ENCODE data around the gene UQCRQ. TPM values are rescaled to one million over a fixed set of nuclear protein-coding genes. Genes with fewer than 3 reads are reported as not detected.

UQCRQ gene
- total and polyA plus RNA-seq, 9 of the 15 experiments (the other 6 are each of a cell fraction or from before 2014, with no cell fraction given) = 235 to 2,421 (median 883) TPM

DNA sequence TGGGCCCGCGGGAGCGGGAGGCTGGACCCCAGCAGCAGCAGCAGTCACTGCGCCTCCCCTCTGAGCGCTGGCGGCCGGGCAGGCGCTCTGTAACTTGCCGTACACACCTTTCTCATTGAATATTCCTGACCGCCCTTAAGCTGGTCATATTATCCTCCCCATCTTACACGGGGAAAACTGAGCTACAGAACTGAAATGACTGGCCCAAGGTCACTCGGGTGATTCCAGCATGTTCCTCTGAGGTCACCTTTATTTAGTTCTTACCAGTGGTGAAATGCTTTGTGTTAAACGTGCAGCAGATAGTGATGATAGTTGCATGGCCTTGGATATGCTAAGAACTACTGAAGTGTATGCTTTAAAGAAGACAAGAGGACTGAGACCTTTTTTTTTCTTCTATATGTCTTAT is 607 bp downstream of the UQCRQ start (continued):
- TF ChIP-seq ZNF512 (tag; IDR thresholded peaks at IDR 0.05) (no peak), SP1 (CRISPR knock-in tag; IDR thresholded peaks at IDR 0.05) (no peak), POLR2G (IDR thresholded peaks at IDR 0.05; ENCODE audit: low read depth, low read length) (no peak), ESRRA (IDR thresholded peaks at IDR 0.05; ENCODE audit: borderline replicate concordance, low read depth) (peak; percentile 9; the same call in 1 of the 2 replicates), FOXK1 (CRISPR knock-in tag; IDR thresholded peaks at IDR 0.05; ENCODE audit: borderline replicate concordance) (0 out of 2 replicates have a peak, but pooled peaks have one; percentile 0), ZNF143 (CRISPR knock-in tag; IDR thresholded peaks at IDR 0.05) (peak; percentile 10; the same call in 1 of the 2 replicates)

GRCh38 chr5:132868754-132869153 is 2.3 kb downstream of the UQCRQ start:
- no peak for DNase-seq (ENCODE audit: extremely low read depth in 1 of 4, low spot score in 3 of 4)
- Histone ChIP-seq H3K4me1 (replicated peaks in 1 of 2; ENCODE audit: control insufficient read depth in 2 of 2, insufficient read depth in 2 of 2, low read length in 2 of 2) (peaks cover 12 to 33% of the 10 kb centered on the region in 2 experiments), H3K9me1 (ENCODE audit: control insufficient read depth, insufficient read depth, low read length) (no peaks in the 10 kb centered on the region), H3K4me3 (no peak overlapping the region), H3K79me2 (ENCODE audit: control insufficient read depth, insufficient read depth, low read length) (peaks cover 23% of the 10 kb centered on the region), H4K20me1 (replicated peaks; ENCODE audit: control insufficient read depth, insufficient read depth, low read length) (peaks cover 4% of the 10 kb centered on the region; the same call in 1 of the 2 replicates), H3K9me3 (replicated peaks; ENCODE audit: control insufficient read depth, insufficient read depth, low read depth, low read length) (no peaks in the 10 kb centered on the region), H3K4me2 (ENCODE audit: insufficient read depth, low read length) (no peak overlapping the region), H3K27ac (ENCODE audit: extremely low read depth, low read depth, low read length) (no peak overlapping the region), H3K27me3 (ENCODE audit: control insufficient read depth in 2 of 2, insufficient read depth in 2 of 2, low read length in 2 of 2) (no peaks in the 10 kb centered on the region), H2AFZ (ENCODE audit: low read depth, low read length) (no peak overlapping the region), H3K36me3 (ENCODE audit: control insufficient read depth, insufficient read depth, low read length) (peaks cover 56% of the 10 kb centered on the region), H3K9ac (ENCODE audit: insufficient read depth in 1 of 2, low read depth in 2 of 2, low read length in 2 of 2) (no peak overlapping the region)
- ChIA-PET POLR2A (interaction anchor here (0.7 to 3.9 kb wide), 4 partner anchors 8 to 39 kb away, joined by 3 to 22 read pairs (median 5); partner anchors contain the start of gene SHROOM1), CTCF (ENCODE audit: low intra/inter-chr PET ratio) (no interaction called here)
- in situ Hi-C loops (cut with MboI) (no loop called here), intact Hi-C loops (cut with micrococcal nuclease) (no loop called here)
- FAIRE-seq = no peak
- peak; percentile 27 for TF ChIP-seq POLR2A (conservative IDR thresholded peaks at IDR 0.05)
- no peak for TF ChIP-seq CC2D1A (IDR thresholded peaks at IDR 0.05)
- TF ChIP-seq POLR2AphosphoS5 (IDR thresholded peaks at IDR 0.05; ENCODE audit: control insufficient read depth, insufficient read depth, low read depth, low read length) = peak; percentile 10; the same call in 1 of the 2 replicates
- TF ChIP-seq SUPT5H (IDR thresholded peaks at IDR 0.05) = 0 out of 2 replicates have a peak, but pooled peaks have one; percentile 36
- no TSS peak for BruUV-seq (replicated peaks)
- ATAC-seq = no peak
- WGBS (ENCODE audit: insufficient coverage, low coverage, missing lambda C conversion rate) = 94% methylated on average over 4 of the region's 4 CpGs
